Measurements from ENCODE around the gene DMRTC1B.
"Not testable (repeated sequence)": the region's sequence is repeated elsewhere in the genome, so short reads cannot be mapped to it uniquely, and the experiment has no call there.

DMRTC1B gene, protein sequence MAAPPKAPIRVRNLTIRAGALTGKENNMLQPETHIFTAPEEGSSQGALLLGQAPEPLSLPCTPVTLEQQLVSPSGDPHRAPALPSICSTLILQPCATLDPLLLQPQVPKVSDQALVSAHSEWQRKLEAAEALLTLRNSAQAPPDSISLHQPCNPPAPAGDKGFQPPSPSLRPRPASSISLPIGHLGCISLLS

GRCh38 chrX:72776653-72777466, at the start of gene DMRTC1B:
TSS of gene DMRTC1B (plus strand) at chrX:72776890. CDS start at chrX:72845136, 68,246 bp downstream.
- not testable (repeated sequence) for DNase-seq

- no peak for DNase-seq
Observed at GRCh38 chrX:72727846-72728245, 48.8 kb upstream of the DMRTC1B start.

DNA sequence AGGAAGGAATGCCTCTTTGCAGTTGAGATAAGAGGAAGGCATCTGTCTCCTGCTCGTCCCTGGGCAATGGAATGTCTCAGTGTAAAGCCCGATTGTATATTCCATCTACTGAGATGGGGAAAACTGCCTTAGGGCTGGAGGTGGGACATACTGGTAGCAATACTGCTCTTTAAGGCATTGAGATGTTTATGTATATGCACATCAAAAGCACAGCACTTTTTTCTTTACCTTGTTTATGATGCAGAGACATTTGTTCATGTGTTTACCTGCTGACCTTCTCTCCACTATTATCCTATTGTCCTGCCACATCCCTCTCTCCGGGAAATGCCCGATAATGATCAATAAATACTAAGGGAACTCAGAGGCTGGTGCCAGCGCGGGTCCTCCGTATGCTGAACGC, 43.1 kb upstream of the DMRTC1B start:
- not testable (repeated sequence) for DNase-seq

DNA sequence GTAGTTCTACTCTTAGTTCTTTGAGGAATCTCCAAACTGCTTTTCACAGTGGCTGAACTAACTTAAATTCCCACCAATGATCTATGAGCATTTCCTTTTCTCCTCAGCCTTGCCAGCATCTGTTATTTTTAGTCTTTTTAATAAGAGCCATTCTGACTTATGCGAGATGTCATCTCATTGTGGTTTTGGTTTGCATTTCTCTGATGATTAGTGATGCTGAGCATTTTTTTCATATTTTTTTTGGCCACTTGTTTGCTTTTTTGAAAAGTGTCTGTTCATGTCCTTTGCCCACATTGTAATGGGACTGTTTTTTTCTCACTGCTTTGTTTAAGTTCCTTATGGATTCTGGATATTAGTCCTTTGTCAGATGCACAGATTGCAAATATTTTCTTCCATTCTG, 41.1 kb upstream of the DMRTC1B start:
- DNase-seq, result no peak

DNA sequence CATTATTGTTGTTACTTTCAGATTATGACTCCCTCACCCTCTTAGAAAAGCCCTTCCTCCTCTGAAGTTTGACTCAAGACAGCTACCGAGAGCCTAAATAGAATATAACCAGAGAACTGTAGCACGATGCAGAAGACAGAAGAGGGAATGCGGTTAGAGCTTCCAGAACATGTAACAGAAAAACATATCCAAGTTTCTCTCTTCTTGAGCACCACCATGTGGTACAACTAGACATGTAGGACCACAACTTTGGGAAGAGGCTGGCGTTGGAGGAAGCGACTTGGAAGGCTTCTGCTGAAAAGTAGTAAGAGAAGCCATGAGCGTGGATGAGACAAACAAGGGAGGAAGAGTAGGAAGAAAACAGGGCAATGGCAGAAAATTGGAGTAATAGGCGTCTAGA, 31.1 kb upstream of the DMRTC1B start:
- not testable (repeated sequence) for DNase-seq

DNA sequence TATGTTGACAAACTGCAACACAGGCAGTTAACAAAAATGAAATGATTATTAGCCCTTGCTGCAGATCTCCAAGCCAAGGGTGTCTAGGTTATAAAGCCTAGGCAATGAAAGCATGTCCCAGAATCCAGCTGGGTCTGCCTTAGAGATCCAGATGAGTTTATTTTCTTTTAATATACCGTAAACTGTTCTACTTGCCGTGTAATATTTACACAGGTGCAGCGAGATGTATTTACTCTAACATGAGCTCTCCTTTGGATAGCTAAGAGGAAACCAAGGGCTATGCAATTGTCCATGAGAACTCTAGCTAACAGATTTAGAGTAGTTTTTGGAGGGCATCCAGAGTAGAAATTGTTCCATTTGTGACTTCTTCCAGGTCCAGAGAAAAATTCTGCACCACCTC, 28.1 kb upstream of the DMRTC1B start:
- not testable (repeated sequence) for DNase-seq

DNA sequence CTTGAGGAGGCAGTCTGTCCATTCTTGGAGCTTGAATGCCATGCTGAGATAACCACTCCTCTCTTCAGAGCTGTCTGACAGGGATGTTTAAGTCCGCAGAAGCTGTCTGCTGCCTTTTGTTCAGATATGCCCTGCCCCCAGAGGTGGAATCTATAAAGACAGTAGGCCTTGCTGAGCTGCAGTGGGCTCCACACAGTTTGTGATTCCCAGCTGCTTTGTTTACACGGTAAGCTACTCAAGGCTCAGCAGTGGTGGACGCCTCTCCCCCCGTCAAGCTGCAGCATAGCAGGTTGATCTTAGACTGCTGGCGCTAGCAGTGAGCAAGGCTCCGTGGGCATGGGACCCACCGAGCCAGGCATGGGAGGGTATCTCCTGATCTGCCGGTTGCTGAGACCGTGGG, 16.2 kb upstream of the DMRTC1B start:
- DNase-seq, result not testable (repeated sequence)

DNA sequence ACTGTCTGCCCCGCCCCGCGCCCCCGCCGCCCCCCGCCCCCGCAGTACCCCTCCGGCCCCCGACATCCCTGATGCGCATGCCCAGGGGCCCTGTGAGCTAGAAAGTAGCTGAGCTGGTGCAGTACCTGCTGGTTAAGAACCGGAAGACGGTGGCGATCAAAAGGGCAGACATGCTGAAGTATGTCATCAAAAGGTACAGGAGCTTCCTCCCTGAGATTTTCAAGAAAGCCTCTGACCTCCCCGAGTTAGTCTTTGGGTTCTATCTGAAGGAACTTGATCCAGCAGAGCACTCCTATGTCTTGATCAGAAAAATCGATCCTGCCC, 739 bp downstream of the DMRTC1B start:
- not testable (repeated sequence) for DNase-seq

- not testable (repeated sequence) for DNase-seq
Observed at GRCh38 chrX:72778146-72778545, 1.5 kb downstream of the DMRTC1B start.

DNA sequence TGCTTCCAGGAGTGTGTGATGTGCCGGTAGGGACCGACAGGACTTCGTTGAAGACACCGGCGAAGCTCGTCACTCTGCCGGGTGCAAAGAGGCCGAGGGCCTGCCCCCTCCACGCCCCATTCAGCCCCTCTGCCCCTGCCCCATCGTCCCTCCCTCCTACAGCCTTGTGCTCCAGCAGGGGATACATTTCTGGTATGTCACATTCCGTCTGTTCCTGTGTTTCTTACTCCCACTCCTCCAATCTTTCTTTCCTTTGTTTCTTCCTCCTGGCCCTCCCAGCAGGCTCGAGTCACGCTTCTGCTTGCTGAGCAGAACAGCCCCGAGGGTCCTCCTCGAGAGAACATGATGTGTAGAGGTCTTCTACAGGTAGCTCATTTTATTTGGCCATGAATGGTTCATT, 5.9 kb downstream of the DMRTC1B start, which contains the start of gene FAM236B:
TSS of gene FAM236B (minus strand) at position 101 of the 400 bp plus-strand sequence. CDS start at position 1, 100 bp downstream.
- not testable (repeated sequence) for DNase-seq

DNA sequence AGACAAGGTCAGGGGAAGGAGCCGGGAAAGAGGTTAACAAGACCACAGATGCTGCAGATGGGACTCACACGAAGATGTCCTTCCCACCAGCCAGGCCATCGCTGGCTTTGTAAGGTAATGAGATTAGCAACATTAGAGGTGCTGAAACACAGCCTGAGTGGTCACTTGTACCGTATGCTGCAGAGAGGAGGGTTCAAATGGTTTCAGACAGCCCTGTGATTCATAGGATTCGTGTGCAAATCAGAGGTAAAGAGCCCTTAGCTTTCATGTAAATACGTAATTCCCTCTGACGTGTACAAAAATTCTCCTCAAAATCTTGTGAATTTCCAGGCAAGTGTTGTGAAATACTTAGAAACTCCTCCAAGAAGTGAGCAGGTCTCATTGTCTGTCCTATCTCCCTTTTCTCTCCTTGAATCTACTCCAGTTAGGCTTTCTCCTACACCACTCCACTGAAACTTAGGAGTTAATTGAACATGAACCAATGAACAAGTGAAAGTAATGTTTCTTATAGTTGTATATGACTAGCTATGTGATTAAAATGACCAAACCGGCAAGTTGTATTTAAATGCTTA, 6.8 kb downstream of the DMRTC1B start:
- DNase-seq, result not testable (repeated sequence)

GRCh38 chrX:72783964-72784363, 7.3 kb downstream of the DMRTC1B start:
- not testable (repeated sequence) for DNase-seq

DNA sequence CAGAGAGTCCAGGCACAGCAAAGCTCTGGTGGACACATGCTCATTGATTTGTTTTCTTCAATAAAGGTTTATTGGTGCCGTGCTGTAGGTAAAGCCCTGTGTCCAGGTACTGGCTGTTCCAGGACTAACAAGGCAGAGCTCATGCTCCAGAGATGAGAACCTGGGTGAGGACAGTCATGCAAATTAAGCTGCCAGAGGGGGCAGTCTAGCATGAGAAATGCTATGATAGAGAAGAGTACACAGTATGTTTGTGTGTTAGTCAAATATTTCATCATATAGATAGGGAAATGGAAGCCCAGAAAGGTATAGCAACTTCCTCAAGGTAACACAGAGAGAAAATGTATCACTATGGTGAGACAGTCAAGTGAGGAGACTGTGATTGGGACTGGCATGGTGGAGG, 11.5 kb downstream of the DMRTC1B start:
- DNase-seq, result not testable (repeated sequence)

GRCh38 chrX:72790390-72790789, 13.7 kb downstream of the DMRTC1B start:
- DNase-seq, result not testable (repeated sequence)

GRCh38 chrX:72808110-72808509, 31.4 kb downstream of the DMRTC1B start, which contains the start of gene FAM236D:
TSS of gene FAM236D (minus strand) at chrX:72808210. CDS start at chrX:72808110, 100 bp downstream.
- DNase-seq, result not testable (repeated sequence)

DNA sequence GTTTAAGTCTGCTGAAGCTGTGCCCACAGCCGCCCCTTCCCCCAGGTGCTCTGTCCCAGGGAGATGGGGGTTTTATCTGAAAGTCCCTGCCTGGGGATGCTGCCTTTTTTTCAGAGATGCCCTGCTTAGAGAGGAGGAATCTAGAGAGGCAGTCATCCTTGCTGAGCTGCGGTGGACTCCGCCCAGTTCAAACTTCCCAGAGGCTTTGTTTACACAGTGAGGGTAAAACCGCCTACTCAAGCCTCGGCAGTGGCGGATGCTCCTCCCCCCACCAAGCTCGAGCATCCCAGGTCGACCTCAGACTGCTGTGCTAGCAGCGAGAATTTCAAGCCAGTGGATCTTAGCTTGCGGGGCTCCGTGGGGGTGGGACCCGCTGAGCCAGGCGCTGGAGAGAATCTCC, 54.0 kb downstream of the DMRTC1B start:
- DNase-seq, result not testable (repeated sequence)

- DNase-seq, result not testable (repeated sequence)
Observed at GRCh38 chrX:72837532-72837931, 60.8 kb downstream of the DMRTC1B start.

- DNase-seq, result not testable (repeated sequence)
Observed at GRCh38 chrX:72882898-72883297, 106.2 kb downstream of the DMRTC1B start.

GRCh38 chrX:72889740-72890139, 113.0 kb downstream of the DMRTC1B start:
- DNase-seq, result not testable (repeated sequence)

Measured in NCI-H1930 (cell line).